ENCODE measurements around the gene SPEF1.

The SPEF1 gene

DNA sequence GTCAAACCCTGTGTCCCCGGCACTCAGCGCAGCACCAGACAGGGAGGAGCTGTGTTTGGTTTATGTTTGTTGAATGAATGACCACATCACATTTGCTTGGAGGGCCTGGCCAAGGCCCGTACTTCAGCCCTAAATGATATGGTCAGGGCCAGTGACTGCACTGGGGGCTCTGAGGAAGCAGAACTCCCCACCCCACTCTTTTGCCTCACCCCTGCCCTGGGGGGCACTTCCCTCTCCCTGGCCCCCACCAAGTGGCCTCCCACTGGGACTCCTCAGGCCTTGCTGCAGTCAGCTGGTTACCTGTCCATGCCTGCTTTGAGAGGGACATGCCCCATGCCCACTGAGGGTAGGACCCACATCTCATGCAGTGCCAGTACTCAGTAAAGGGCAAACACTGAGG is 16.6 kb downstream of the SPEF1 start:
- no peak for DNase-seq

DNA sequence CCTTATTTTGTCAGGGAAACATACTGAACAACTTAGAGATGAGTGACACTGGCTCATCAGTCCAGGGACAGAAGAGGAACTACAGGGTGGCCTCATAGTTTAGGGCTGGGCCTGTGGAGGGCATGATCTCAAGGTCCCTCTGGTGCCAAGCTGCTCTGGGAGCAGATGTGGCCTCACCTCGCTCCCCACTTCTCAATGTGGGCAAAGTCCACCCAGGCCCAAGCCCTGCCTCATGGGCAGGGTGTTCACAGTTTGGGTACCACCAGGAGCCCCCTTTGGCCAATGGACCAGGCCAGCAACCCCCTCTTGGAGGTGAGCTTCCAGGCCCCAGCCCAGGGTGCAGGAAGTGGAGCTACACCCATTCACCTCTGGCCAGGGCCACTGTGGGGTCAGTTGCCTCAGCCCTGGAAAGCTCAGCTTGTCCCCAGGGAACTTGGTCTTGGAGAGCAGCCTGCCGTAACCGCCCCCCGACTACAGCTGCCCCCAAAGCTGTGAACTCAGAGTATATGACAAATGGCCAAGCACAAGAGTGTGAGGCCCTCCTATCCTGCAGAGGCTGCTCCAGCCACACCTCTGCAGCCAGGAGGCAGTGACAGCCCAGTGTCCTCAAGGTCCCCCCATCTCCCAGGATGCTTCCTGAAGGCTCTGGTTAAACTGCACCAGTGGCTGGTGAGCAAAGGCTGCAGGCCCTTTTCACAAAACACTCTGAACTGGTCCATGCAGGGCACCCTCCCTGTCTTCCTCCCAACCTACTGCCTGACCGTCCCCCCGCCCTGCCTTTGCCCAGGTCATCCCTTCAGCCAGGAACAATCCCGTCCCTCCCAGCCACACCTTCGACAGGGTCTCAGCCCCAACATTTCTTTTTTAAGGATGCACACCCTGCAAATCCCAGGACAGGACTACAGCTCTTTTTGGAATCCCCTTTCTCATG is 17.3 kb downstream of the SPEF1 start:
- DNase-seq: no peak

- DNase-seq: no peak
Observed at GRCh38 chr20:3760655-3761348, 20.4 kb downstream of the SPEF1 start.

DNA sequence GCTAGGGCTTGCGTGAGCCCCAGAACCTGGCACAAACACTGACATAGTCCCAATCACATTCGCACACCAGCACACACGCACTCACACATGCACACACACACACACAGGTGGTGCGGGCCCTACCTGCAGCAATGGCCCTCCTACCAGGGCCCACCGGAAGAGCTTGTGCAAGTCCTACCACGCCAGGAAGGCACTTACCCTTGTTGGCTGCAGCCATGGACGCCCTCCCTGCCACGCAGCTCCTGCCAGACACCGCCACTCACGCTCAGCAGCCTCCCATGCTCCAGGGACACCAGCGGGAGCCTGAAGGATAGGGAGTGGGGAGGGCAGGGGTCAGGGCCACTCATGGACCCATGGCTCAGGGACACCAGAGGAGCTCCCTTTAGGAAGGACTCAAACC is 21.4 kb downstream of the SPEF1 start:
- no peak for DNase-seq

- no peak for DNase-seq
Observed at GRCh38 chr20:3759316-3759823, 21.9 kb downstream of the SPEF1 start.

DNA sequence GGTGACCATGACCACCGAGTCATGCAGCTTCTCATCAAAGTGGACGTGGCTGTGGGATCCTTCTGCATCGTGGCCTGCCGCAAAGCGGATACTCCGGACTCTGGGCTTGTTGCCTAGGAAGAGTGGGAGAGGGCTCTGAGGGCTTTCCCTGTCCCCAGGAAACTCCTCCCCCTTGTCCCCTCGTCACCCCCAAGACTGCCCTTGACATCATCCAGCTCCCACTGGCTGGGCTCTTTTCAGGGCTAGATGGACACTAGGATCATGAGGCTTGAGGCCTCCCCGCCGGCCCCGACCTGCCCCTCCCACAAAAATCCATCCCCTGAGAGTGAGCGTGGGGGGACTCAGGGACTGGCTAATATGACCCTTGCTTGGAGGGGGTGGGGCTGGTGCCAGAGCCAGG is 22.7 kb downstream of the SPEF1 start:
- DNase-seq: no peak

GRCh38 chr20:3757268-3757667 is 24.0 kb downstream of the SPEF1 start:
- DNase-seq: no peak

- no peak for DNase-seq
Observed at GRCh38 chr20:3755814-3756480, 25.3 kb downstream of the SPEF1 start.

- DNase-seq: no peak
Observed at GRCh38 chr20:3755269-3755668, 26.0 kb downstream of the SPEF1 start.

- DNase-seq: no peak
Observed at GRCh38 chr20:3754276-3754630, 27.0 kb downstream of the SPEF1 start.

DNA sequence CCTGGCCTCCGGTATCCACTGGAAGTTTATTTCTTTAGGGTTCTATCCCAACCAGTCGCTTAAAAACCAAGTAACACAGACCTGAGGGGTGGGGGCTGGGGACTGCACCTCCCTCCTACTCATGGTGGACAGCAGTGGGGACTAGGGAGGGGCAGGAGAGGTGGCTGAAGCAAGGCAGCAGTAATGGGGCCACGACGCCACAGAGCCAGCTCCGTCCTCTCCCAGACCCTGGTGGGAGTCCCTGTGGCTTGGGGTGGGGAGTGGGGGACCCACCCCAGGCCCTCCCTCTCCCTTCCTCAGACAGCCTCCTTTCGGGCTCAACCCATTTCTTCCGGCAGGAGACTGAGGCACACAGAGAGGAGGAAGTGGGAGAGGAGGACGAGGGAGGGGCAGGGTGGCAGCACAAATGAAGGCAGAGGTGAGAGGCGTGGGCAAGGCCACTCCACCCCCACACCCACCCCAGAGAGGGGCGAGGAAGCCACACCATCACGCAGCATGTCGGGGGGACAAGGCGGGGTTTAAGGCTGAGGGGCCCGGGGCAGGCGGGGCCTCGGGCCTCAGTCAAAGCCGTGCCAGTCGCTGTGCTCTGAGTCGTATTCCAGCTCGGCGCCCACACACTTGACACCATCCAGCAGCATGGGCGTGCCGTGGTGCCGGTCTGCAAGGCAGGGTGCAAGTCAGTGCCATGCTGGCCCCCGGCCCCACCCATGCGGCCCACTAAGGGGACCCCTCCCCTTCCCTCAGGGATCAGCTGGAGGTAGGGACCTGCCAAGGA is 27.6 kb downstream of the SPEF1 start:
- no peak for DNase-seq

- DNase-seq: peak; percentile 41
Observed at GRCh38 chr20:3753098-3753497, 28.1 kb downstream of the SPEF1 start.

- no peak for DNase-seq
Observed at GRCh38 chr20:3752386-3752759, 28.9 kb downstream of the SPEF1 start.

DNA sequence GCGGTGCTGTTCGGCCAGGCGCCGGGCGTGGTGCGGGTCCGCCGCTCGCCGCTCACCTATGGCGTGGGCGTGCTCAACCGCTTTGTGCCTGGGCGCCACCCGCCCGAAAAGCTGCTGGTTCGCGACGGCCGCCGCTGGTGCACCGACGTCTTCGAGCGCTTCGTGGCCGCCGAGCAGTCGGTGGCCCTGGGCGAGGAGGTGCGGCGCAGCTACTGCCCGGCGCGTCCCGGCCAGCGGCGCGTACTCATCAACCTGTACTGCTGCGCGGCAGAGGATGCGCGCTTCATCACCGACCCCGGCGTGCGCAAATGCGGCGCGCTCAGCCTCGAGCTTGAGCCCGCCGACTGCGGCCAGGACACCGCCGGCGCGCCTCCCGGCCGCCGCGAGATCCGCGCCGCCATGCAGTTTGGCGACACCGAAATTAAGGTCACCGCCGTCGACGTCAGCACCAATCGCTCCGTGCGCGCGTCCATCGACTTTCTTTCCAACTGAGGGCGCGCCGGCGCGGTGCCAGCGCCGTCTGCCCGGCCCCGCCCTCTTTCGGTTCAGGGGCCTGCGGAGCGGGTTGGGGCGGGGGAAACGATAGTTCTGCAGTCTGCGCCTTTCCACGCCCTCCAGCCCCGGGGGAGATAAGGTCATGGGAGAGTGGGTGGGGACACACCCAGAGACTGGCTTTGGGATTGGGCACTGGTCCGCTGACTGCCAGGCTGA is 29.4 kb downstream of the SPEF1 start:
- peak; percentile 80 for DNase-seq

- DNase-seq: no peak
Observed at GRCh38 chr20:3751305-3751674, 30.0 kb downstream of the SPEF1 start.

DNA sequence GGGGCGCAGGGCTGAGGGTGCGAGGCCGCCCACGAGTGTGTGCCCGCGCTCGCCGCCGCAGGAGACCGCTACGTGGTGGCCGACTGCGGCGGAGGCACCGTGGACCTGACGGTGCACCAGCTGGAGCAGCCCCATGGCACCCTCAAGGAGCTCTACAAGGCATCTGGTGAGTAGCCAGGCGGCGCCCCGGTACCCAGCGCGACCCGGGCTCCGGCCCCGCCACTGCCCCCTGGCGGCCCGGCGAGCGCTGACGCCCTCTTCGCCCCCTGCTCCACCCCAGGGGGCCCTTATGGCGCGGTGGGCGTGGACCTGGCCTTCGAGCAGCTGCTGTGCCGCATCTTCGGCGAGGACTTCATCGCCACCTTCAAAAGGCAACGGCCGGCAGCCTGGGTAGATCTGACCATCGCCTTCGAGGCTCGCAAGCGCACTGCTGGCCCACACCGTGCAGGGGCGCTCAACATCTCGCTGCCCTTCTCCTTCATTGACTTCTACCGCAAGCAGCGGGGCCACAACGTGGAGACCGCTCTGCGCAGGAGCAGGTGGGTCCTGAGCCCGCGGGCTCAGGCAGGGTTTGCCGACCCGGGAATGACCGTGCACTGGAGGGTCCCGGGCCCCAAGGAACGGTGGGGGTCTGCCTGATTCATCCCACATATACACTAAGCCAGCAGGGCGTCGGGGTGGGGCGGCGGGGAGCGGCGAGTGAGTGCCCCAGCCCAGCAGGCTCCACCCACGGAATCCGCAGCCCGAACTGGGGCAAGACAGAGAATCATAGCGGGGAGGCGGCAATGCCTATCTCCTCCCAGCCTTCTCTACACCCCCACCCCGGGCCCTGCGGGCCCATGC is 31.3 kb downstream of the SPEF1 start:
- DNase-seq: peak; percentile 14

DNA sequence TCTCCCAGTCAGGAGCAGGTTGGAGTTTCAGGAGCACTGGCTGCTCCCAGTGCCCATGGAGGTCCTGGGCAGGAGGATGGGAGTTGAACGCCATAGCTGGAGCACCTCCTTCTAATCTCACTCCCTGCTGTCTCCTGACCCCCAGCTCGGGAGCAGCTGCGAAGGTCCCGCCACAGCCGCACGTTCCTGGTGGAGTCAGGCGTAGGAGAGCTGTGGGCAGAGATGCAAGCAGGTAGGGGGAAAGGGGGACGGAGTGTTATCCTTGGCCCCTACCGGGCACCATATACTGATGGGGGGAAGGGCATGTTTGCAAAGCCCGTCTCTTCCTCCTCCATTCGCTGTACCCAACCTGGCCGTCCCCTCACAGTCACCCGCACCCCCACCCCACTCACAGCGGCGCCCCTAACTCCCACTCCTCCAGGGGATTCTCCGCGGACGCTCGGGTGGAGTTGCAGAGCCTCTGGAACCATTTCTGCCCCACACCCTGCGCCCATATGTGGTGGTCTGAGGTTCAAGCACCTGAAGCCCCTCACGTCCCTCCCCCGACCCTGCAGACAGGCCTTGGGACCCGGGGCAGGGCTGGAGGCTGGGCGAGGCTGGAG is 32.1 kb downstream of the SPEF1 start:
- no peak for DNase-seq

- DNase-seq: no peak
Observed at GRCh38 chr20:3748073-3748472, 33.2 kb downstream of the SPEF1 start.

GRCh38 chr20:3747471-3747870 is 33.8 kb downstream of the SPEF1 start:
- DNase-seq: no peak

DNA sequence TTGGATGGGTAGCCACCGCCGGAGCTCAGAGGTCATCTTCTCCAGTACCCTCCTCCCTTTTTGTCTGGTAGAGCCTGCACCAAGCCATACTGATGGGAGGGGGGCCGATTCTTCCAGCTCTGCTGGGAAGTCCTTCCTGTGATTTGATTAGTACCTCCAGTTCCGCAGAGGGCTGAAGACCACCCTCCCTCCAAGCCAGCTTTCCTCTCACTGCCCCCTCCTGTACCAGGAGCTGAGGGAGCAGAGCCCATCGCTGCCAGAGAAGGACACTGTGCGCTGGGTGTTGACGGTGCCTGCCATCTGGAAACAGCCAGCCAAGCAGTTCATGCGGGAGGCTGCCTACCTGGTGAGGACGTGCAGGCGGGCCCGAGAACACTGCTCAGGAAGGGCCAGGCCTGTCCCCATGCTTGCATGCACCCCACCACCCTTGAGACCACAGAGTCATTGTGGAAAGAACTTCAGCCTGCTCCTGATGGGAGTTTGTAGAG is 35.5 kb downstream of the SPEF1 start:
- DNase-seq: no peak

All from NCI-H2171 treated with DMSO at 0.1 percent for 48 hours (cell line).